ENCODE data around the gene METTL26. TPM values are rescaled to one million over a fixed set of nuclear protein-coding genes. Genes with fewer than 3 reads are reported as not detected.

METTL26 gene
- total RNA-seq, 2 experiments from 2014 or later: 127 to 128 TPM

Other genes starting within 250 kb of the METTL26 start
- 10 to 100 TPM; 15.6 to 17.3 TPM for gene NME4, start 239.1 kb downstream of the METTL26 start, total RNA-seq
- gene DECR2, start 234.4 kb downstream of the METTL26 start, total RNA-seq: 1 to 10 TPM; 7.0 to 8.2 TPM
- gene RAB11FIP3, start 210.7 kb downstream of the METTL26 start, total RNA-seq: 10 to 100 TPM; 16.9 to 17.4 TPM
- gene CAPN15, start 108.6 kb downstream of the METTL26 start, total RNA-seq: 10 to 100 TPM; 86.4 to 91.3 TPM
- gene PRR35, start 75.9 kb downstream of the METTL26 start, total RNA-seq: not detected
- gene NHLRC4, start 69.3 kb downstream of the METTL26 start, total RNA-seq: under 1 TPM; 0.54 to 0.76 TPM
- 10 to 100 TPM; 28.8 to 29.1 TPM for gene PIGQ, start 66.3 kb downstream of the METTL26 start, total RNA-seq
- gene RAB40C, start 46.2 kb downstream of the METTL26 start, total RNA-seq: 1 to 10 TPM; 7.2 to 7.6 TPM
- gene WFIKKN1, start 5.3 kb downstream of the METTL26 start, total RNA-seq: under 1 TPM in 1 of 2 experiments, not detected in 1; 0.10 TPM
- 10 to 100 TPM; 56.0 to 60.3 TPM for gene MCRIP2, start 5.5 kb upstream of the METTL26 start, total RNA-seq
- gene WDR90, start 13.1 kb upstream of the METTL26 start, total RNA-seq: 10 to 100 TPM; 84.5 to 86.0 TPM
- 100 to 1,000 TPM; 123 to 128 TPM for gene RHOT2, start 31.8 kb upstream of the METTL26 start, total RNA-seq
- under 1 TPM; 0.49 to 0.72 TPM for gene RHBDL1, start 39.4 kb upstream of the METTL26 start, total RNA-seq
- gene STUB1, start 44.1 kb upstream of the METTL26 start, total RNA-seq: 10 to 100 TPM; 74.3 to 82.1 TPM
- 10 to 100 TPM; 37.2 to 43.0 TPM for gene JMJD8, start 48.0 kb upstream of the METTL26 start, total RNA-seq
- gene WDR24, start 54.1 kb upstream of the METTL26 start, total RNA-seq: 10 to 100 TPM; 20.8 to 21.7 TPM
- 1 to 10 TPM; 3.2 to 6.0 TPM for gene FBXL16, start 69.5 kb upstream of the METTL26 start, total RNA-seq
- gene METRN, start 78.8 kb upstream of the METTL26 start, total RNA-seq: 10 to 100 TPM; 22.3 to 25.3 TPM
- gene ANTKMT, start 84.8 kb upstream of the METTL26 start, total RNA-seq: 10 to 100 TPM; 37.3 to 40.1 TPM
- gene CCDC78, start 90.1 kb upstream of the METTL26 start, total RNA-seq: 1 to 10 TPM; 6.5 to 8.1 TPM
- 10 to 100 TPM; 22.9 to 24.4 TPM for gene HAGHL, start 90.8 kb upstream of the METTL26 start, total RNA-seq
- gene CIAO3, start 104.7 kb upstream of the METTL26 start, total RNA-seq: 10 to 100 TPM; 18.3 to 19.8 TPM
- not detected for gene MSLN, start 124.4 kb upstream of the METTL26 start, total RNA-seq
- 10 to 100 TPM; 41.8 to 42.3 TPM for gene RPUSD1, start 152.1 kb upstream of the METTL26 start, total RNA-seq
- 100 to 1,000 TPM in 1 of 2 experiments, 10 to 100 TPM in 1; 98.3 to 100 TPM for gene CHTF18, start 152.3 kb upstream of the METTL26 start, total RNA-seq
- not detected for gene GNG13, start 164.4 kb upstream of the METTL26 start, total RNA-seq

All from activated naive CD8-positive, alpha-beta T cell treated with anti-CD3 and anti-CD28 coated beads for 36 hours (primary cell).